ENCODE results near the gene TSC22D2. TPM values are rescaled to one million over a fixed set of nuclear protein-coding genes. Genes with fewer than 3 reads are reported as not detected.

TSC22D2 gene
- total and polyA plus RNA-seq, 2 donors (not counting 3 experiments of a cell fraction or from before 2014, with no cell fraction given): 7.6 to 43.9 TPM

DNA sequence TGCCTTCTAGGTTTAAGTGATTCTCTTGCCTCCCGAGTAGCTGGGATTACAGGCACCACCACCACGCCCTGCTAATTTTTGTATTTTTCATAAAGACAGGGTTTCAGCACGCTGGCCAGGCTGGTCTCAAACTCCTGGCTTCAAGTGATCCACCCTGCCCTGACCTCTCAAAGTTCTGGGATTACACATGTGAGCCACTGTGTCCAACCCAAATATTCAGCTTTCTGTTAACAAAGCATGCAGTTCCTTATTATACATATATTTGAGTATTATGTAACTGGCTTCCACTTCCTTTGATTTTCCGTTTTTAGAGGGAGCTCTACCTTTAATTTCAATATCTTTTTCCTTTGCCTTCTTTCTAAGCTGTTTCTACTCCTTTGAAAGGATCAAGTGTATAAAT, 26.1 kb downstream of the TSC22D2 start:
- FAIRE-seq: no peak
- Histone ChIP-seq H4K20me1 (replicated peaks; ENCODE audit: control insufficient read depth, extremely low read depth, insufficient read depth, low read length) (peaks cover under 1% of the 10 kb centered on the region), H3K4me3 (replicated peaks in 1 of 3; ENCODE audit: insufficient read depth in 1 of 3, low read depth in 1 of 3, low read length in 3 of 3) (no peak overlapping the region), H3K9ac (replicated peaks; ENCODE audit: extremely low read depth, insufficient read depth, low read length) (no peak overlapping the region), H3K9me1 (replicated peaks; ENCODE audit: control insufficient read depth, extremely low read depth, insufficient read depth, low read length) (no peaks in the 10 kb centered on the region), H2AFZ (ENCODE audit: low read depth, low read length) (no peak overlapping the region), H3K36me3 (ENCODE audit: control insufficient read depth in 2 of 2, extremely low read depth in 1 of 2, insufficient read depth in 2 of 2, low read length in 2 of 2) (peaks cover 0 to under 1% of the 10 kb centered on the region in 2 experiments), H3K27ac (ENCODE audit: insufficient read depth, low read depth, low read length) (no peak overlapping the region), H3K79me2 (ENCODE audit: control insufficient read depth, insufficient read depth, low read length) (peaks cover 92% of the 10 kb centered on the region), H3K4me1 (ENCODE audit: control insufficient read depth, extremely low read depth, insufficient read depth, low read length) (peaks cover 9% of the 10 kb centered on the region), H3K4me2 (ENCODE audit: insufficient read depth, low read length) (no peak overlapping the region), H3K9me3 (replicated peaks; ENCODE audit: control insufficient read depth, insufficient read depth, low read length) (no peaks in the 10 kb centered on the region), H3K27me3 (ENCODE audit: control insufficient read depth in 2 of 2, insufficient read depth in 2 of 2, low read length in 2 of 2) (no peaks in the 10 kb centered on the region)
- no TSS peak for BruUV-seq (replicated peaks)
- TF ChIP-seq FOS (IDR thresholded peaks at IDR 0.05; ENCODE audit: borderline replicate concordance, insufficient read depth, low read length) (no peak), EZH2 (IDR thresholded peaks at IDR 0.05; ENCODE audit: borderline replicate concordance, low read depth, low read length, severe bottlenecking) (no peak), POLR2A (IDR thresholded peaks at IDR 0.05; ENCODE audit: low read depth, low read length) (no peak), GATA2 (IDR thresholded peaks at IDR 0.05; ENCODE audit: insufficient read depth, insufficient read length, low read depth, low read length) (no peak), CTCF (IDR thresholded peaks at IDR 0.05; ENCODE audit: extremely low read depth in 1 of 2, insufficient read depth in 1 of 2, low read depth in 1 of 2, low read length in 2 of 2) (no peak)
- no peak for DNase-seq (ENCODE audit: low read depth, low spot score)
- ChIA-PET POLR2A (no interaction called here), CTCF (interaction anchor here (0.7 to 1.4 kb wide), 9 partner anchors 8 to 208 kb away, joined by 3 to 6 read pairs (median 4); no protein-coding TSS in a partner anchor)
- intact Hi-C loops (cut with micrococcal nuclease): no loop called here
- dilution Hi-C loops (cut with MboI; ENCODE audit: extremely low pct_ligation_motif_present, low sequenced_read_pairs): no loop called here

GRCh38 chr3:150436161-150436560, 28.1 kb downstream of the TSC22D2 start:
- intact Hi-C loops (cut with micrococcal nuclease): no loop called here
- DNase-seq (ENCODE audit: low read depth, low spot score) (no peak), FAIRE-seq (no peak)
- no TSS peak for BruUV-seq (replicated peaks)
- H3K4me3 ChIP-seq (replicated peaks in 1 of 3; ENCODE audit: insufficient read depth in 1 of 3, low read depth in 1 of 3, low read length in 3 of 3): no peak overlapping the region
- no peak overlapping the region for H2AFZ ChIP-seq (ENCODE audit: low read depth, low read length)
- ChIA-PET CTCF (no interaction called here), POLR2A (no interaction called here)
- no peaks in the 10 kb centered on the region for H3K27me3 ChIP-seq (ENCODE audit: control insufficient read depth in 2 of 2, insufficient read depth in 2 of 2, low read length in 2 of 2)
- H3K9me1 ChIP-seq (replicated peaks; ENCODE audit: control insufficient read depth, extremely low read depth, insufficient read depth, low read length): no peaks in the 10 kb centered on the region
- TF ChIP-seq EZH2 (IDR thresholded peaks at IDR 0.05; ENCODE audit: borderline replicate concordance, low read depth, low read length, severe bottlenecking) (no peak), CTCF (IDR thresholded peaks at IDR 0.05; ENCODE audit: extremely low read depth in 1 of 2, insufficient read depth in 1 of 2, low read depth in 1 of 2, low read length in 2 of 2) (no peak), FOS (IDR thresholded peaks at IDR 0.05; ENCODE audit: borderline replicate concordance, insufficient read depth, low read length) (no peak), JUN (IDR thresholded peaks at IDR 0.05; ENCODE audit: borderline replicate concordance, insufficient read depth, insufficient read length, low read depth) (no peak), MYC (IDR thresholded peaks at IDR 0.05; ENCODE audit: low read depth, low read length) (no peak), POLR2AphosphoS5 (IDR thresholded peaks at IDR 0.05; ENCODE audit: insufficient read depth, low read depth, low read length) (no peak), GATA2 (IDR thresholded peaks at IDR 0.05; ENCODE audit: insufficient read depth, insufficient read length, low read depth, low read length) (no peak), MAX (IDR thresholded peaks at IDR 0.05; ENCODE audit: insufficient read depth, insufficient read length) (no peak)
- dilution Hi-C loops (cut with MboI; ENCODE audit: extremely low pct_ligation_motif_present, low sequenced_read_pairs): no loop called here
- H3K36me3 ChIP-seq (ENCODE audit: control insufficient read depth in 2 of 2, extremely low read depth in 1 of 2, insufficient read depth in 2 of 2, low read length in 2 of 2): no peaks in the 10 kb centered on the region
- no peak overlapping the region for H3K4me2 ChIP-seq (ENCODE audit: insufficient read depth, low read length)
- H3K27ac ChIP-seq (ENCODE audit: insufficient read depth, low read depth, low read length): no peak overlapping the region
- no peaks in the 10 kb centered on the region for H3K9me3 ChIP-seq (replicated peaks; ENCODE audit: control insufficient read depth, insufficient read depth, low read length)
- peaks cover 92% of the 10 kb centered on the region for H3K79me2 ChIP-seq (ENCODE audit: control insufficient read depth, insufficient read depth, low read length)
- H3K4me1 ChIP-seq (ENCODE audit: control insufficient read depth, extremely low read depth, insufficient read depth, low read length): peaks cover 14% of the 10 kb centered on the region
- H3K9ac ChIP-seq (replicated peaks; ENCODE audit: extremely low read depth, insufficient read depth, low read length): no peak overlapping the region
- H4K20me1 ChIP-seq (replicated peaks; ENCODE audit: control insufficient read depth, extremely low read depth, insufficient read depth, low read length): peaks cover 2% of the 10 kb centered on the region

Data from endothelial cell of umbilical vein (primary cell).